Measurements from ENCODE around the gene ZRANB3.

Gene ZRANB3

DNA sequence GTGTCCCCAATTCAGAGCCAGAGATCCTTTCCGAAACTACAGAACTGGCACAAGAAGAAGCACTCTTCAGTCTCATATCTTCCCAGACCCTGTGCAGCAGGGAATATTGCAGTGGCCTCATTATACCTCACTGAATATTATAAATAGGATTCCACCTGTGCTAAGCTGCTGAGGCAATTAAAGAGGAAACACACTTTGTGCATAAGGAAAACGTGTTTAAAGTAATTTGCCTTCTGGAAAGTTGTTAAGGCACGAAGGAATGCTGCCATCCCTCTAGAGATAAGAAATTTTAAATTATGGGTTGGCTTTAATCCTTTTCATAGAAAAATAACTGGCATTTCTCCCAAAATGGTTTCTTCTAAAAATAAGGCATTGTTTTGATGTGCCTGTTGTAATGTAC lies 245.6 kb downstream of the ZRANB3 start:
- Histone ChIP-seq H2AFZ (ENCODE audit: low read depth, low read length) (no peak overlapping the region), H3K36me3 (replicated peaks; ENCODE audit: low read depth, low read length) (no peaks in the 10 kb centered on the region), H3K79me2 (ENCODE audit: low read length) (no peaks in the 10 kb centered on the region), H3K4me2 (ENCODE audit: low read length) (no peak overlapping the region), H3K9ac (ENCODE audit: low read length) (no peak overlapping the region), H3K4me3 (ENCODE audit: low read length) (no peak overlapping the region), H3K4me1 (ENCODE audit: low read length) (no peaks in the 10 kb centered on the region), H3K27ac (ENCODE audit: low read length) (no peak overlapping the region), H4K20me1 (ENCODE audit: insufficient read depth, low read length) (no peaks in the 10 kb centered on the region), H3K27me3 (ENCODE audit: low read depth, low read length) (no peaks in the 10 kb centered on the region), H3K9me3 (ENCODE audit: insufficient read depth, low read length) (no peaks in the 10 kb centered on the region)
- TF ChIP-seq EZH2phosphoT487 (IDR thresholded peaks at IDR 0.05; ENCODE audit: low read depth), result no peak
- TF ChIP-seq, protein P1, sequence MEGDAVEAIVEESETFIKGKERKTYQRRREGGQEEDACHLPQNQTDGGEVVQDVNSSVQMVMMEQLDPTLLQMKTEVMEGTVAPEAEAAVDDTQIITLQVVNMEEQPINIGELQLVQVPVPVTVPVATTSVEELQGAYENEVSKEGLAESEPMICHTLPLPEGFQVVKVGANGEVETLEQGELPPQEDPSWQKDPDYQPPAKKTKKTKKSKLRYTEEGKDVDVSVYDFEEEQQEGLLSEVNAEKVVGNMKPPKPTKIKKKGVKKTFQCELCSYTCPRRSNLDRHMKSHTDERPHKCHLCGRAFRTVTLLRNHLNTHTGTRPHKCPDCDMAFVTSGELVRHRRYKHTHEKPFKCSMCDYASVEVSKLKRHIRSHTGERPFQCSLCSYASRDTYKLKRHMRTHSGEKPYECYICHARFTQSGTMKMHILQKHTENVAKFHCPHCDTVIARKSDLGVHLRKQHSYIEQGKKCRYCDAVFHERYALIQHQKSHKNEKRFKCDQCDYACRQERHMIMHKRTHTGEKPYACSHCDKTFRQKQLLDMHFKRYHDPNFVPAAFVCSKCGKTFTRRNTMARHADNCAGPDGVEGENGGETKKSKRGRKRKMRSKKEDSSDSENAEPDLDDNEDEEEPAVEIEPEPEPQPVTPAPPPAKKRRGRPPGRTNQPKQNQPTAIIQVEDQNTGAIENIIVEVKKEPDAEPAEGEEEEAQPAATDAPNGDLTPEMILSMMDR (IDR thresholded peaks at IDR 0.05; ENCODE audit: low read depth, low read length), result no peak

DNA sequence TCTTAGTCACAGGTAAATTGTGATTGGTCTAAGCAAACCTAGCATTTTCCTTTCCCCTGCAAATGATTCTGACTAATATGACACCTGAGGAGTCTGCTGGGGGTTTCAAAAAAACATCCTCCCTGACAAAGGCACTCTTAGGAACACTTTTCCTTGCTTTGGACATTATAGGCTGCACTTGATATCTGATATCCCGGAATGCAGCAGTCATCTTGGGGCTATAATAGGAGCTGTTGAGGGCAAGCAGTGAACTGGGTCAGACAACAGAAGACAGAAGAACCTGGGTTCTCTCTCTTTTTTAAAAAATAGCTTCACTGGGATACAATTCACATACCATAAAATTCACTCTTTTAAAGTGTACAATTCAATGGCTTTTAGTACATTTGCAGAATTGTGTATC lies 249.6 kb downstream of the ZRANB3 start:
- no peaks in the 10 kb centered on the region for H3K27me3 ChIP-seq (ENCODE audit: low read depth, low read length)
- H3K36me3 ChIP-seq (replicated peaks; ENCODE audit: low read depth, low read length), result no peaks in the 10 kb centered on the region
- no peak overlapping the region for H3K4me2 ChIP-seq (ENCODE audit: low read length)
- no peak overlapping the region for H2AFZ ChIP-seq (ENCODE audit: low read depth, low read length)
- H3K79me2 ChIP-seq (ENCODE audit: low read length), result no peaks in the 10 kb centered on the region
- no peak overlapping the region for H3K4me3 ChIP-seq (ENCODE audit: low read length)
- H3K4me1 ChIP-seq (ENCODE audit: low read length), result no peaks in the 10 kb centered on the region
- H3K27ac ChIP-seq (ENCODE audit: low read length), result no peak overlapping the region
- TF ChIP-seq, protein P1 (IDR thresholded peaks at IDR 0.05; ENCODE audit: low read depth, low read length), result no peak
- no peak for TF ChIP-seq EZH2phosphoT487 (IDR thresholded peaks at IDR 0.05; ENCODE audit: low read depth)
- no peaks in the 10 kb centered on the region for H3K9me3 ChIP-seq (ENCODE audit: insufficient read depth, low read length)
- H4K20me1 ChIP-seq (ENCODE audit: insufficient read depth, low read length), result no peaks in the 10 kb centered on the region
- no peak overlapping the region for H3K9ac ChIP-seq (ENCODE audit: low read length)

DNA sequence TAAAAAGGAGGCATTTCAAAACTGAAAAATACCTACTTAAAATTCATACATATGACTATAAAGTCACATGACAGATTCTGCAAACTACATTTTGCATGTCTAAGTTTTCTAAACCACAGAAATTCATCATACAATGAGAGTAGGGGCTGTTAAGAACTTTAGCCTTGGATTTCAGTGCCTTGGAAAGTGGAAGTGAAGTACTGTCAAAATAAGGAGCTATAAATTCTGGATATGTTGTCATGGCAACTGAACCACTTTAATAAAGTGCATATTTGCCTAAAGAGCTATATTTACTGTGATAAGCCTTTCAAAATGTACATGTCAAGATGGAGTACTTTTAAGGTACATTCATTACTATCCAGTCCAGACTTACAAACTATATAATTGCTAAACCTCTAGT lies 251.8 kb downstream of the ZRANB3 start:
- no peak overlapping the region for H2AFZ ChIP-seq (ENCODE audit: low read depth, low read length)
- no peaks in the 10 kb centered on the region for H4K20me1 ChIP-seq (ENCODE audit: insufficient read depth, low read length)
- no peak overlapping the region for H3K4me2 ChIP-seq (ENCODE audit: low read length)
- no peaks in the 10 kb centered on the region for H3K4me1 ChIP-seq (ENCODE audit: low read length)
- H3K79me2 ChIP-seq (ENCODE audit: low read length), result no peaks in the 10 kb centered on the region
- no peak overlapping the region for H3K9ac ChIP-seq (ENCODE audit: low read length)
- H3K4me3 ChIP-seq (ENCODE audit: low read length), result no peak overlapping the region
- TF ChIP-seq, protein P1 (IDR thresholded peaks at IDR 0.05; ENCODE audit: low read depth, low read length), result no peak
- TF ChIP-seq EZH2phosphoT487 (IDR thresholded peaks at IDR 0.05; ENCODE audit: low read depth), result no peak
- H3K27ac ChIP-seq (ENCODE audit: low read length), result no peak overlapping the region
- no peaks in the 10 kb centered on the region for H3K36me3 ChIP-seq (replicated peaks; ENCODE audit: low read depth, low read length)
- 0 out of 2 replicates have a peak, but pooled peaks cover 3% of the 10 kb centered on the region for H3K9me3 ChIP-seq (ENCODE audit: insufficient read depth, low read length)
- H3K27me3 ChIP-seq (ENCODE audit: low read depth, low read length), result no peaks in the 10 kb centered on the region

DNA sequence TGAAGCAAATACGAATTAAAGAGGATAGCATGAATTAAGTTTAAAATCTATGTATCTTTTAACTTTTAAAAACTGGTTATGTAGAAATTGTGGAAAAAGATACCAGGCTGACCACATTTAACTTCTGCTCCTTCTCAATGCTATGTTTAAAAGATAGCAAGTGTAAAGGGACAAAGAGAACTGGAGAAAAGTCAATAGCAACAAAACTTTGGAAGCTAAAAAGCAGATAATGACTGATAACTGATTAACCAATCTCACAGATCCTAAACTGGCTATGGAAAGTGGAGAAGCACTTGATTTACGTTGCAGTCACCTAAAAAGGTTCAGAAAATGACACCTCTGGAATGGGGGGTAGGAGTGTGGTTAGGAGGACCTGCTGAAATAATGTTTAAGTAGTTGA lies 254.5 kb downstream of the ZRANB3 start:
- Histone ChIP-seq H3K9ac (ENCODE audit: low read length) (no peak overlapping the region), H3K27me3 (ENCODE audit: low read depth, low read length) (no peaks in the 10 kb centered on the region), H2AFZ (ENCODE audit: low read depth, low read length) (no peak overlapping the region), H3K4me3 (ENCODE audit: low read length) (no peak overlapping the region), H3K36me3 (replicated peaks; ENCODE audit: low read depth, low read length) (peaks cover 4% of the 10 kb centered on the region), H3K4me1 (ENCODE audit: low read length) (no peaks in the 10 kb centered on the region), H3K4me2 (ENCODE audit: low read length) (no peak overlapping the region), H4K20me1 (ENCODE audit: insufficient read depth, low read length) (no peaks in the 10 kb centered on the region), H3K9me3 (ENCODE audit: insufficient read depth, low read length) (peaks cover 6% of the 10 kb centered on the region; the same call in 1 of the 2 replicates), H3K27ac (ENCODE audit: low read length) (no peak overlapping the region), H3K79me2 (ENCODE audit: low read length) (no peaks in the 10 kb centered on the region)
- TF ChIP-seq EZH2phosphoT487 (IDR thresholded peaks at IDR 0.05; ENCODE audit: low read depth), result no peak
- TF ChIP-seq, protein P1 (IDR thresholded peaks at IDR 0.05; ENCODE audit: low read depth, low read length), result no peak

All from OCI-LY3 (cell line).